CD4-positive, alpha-beta T cell (primary cell): Measurements from ENCODE around the gene CFP. TPM values are rescaled to one million over a fixed set of nuclear protein-coding genes. Genes with fewer than 3 reads are reported as not detected.

ENCODE experiments used
- ATAC-seq: fragments of 200-7000 bp; cut with Tn5 transposase; one replicate; pipeline ENCODE4 v1.10.0; 2022; ENCODE audit warnings: mild to moderate bottlenecking; ENCODE audit not compliant: poor library complexity
- CTCF ChIA-PET: fragments of 350-600 bp; sonication (Branson Sonifier 250); formaldehyde crosslinking; loops from one replicate; lab custom pipeline; 2021; ENCODE audit warnings: antibody characterized with exemption, inconsistent platforms; lab: Charles Lee
- POLR2A ChIA-PET: fragments of 350-600 bp; sonication (Branson Sonifier 250); formaldehyde crosslinking; loops from one replicate; lab custom pipeline; 2021; ENCODE audit warnings: antibody characterized with exemption, inconsistent platforms; lab: Charles Lee
- DNase-seq, 14 experiments: peaks; one replicate each; pipeline ENCODE4 v3.0.0-alpha.2; 2013 to 2020; ENCODE audit warnings: mixed read lengths in 2 of 14
- H3K27ac ChIP-seq, 2 donors: one replicate each; pipeline versions ENCODE4 v1.5.1 to v1.7.0; 2013; ENCODE audit warnings: low read length in 2 of 2, low read depth in 1 of 2, mild to moderate bottlenecking in 1 of 2
- H3K27me3 ChIP-seq, 2 experiments: 1 replicate in 1 of 2; 2 replicates in 1 of 2; pipeline versions ENCODE4 v1.6.1 to v1.7.0; 2013; ENCODE audit warnings: low read length in 2 of 2, control low read depth in 1 of 2, mild to moderate bottlenecking in 1 of 2, moderate library complexity in 1 of 2; ENCODE audit not compliant: insufficient read depth in 2 of 2, control insufficient read depth in 1 of 2
- H3K36me3 ChIP-seq: one replicate; pipeline ENCODE4 v1.6.1; 2013; ENCODE audit warnings: low read length, control low read depth; ENCODE audit not compliant: insufficient read depth
- H3K4me1 ChIP-seq: one replicate; pipeline ENCODE4 v1.6.1; 2013; ENCODE audit warnings: low read length, control low read depth; ENCODE audit not compliant: insufficient read depth
- H3K4me3 ChIP-seq: one replicate; pipeline ENCODE4 v1.5.1; 2013; ENCODE audit warnings: mild to moderate bottlenecking, low read length, moderate library complexity
- H3K9me3 ChIP-seq, 2 experiments: 1 replicate in 1 of 2; 2 replicates in 1 of 2; pipeline versions ENCODE4 v1.6.1 to v1.7.0; 2013; ENCODE audit warnings: low read length in 2 of 2, mild to moderate bottlenecking in 2 of 2, control low read depth in 1 of 2, moderate library complexity in 1 of 2; ENCODE audit not compliant: control insufficient read depth in 1 of 2, insufficient read depth in 1 of 2
- H3K27ac Mint-ChIP-seq: one replicate; pipeline ENCODE4 v1.8.0; 2020; ENCODE audit warnings: mixed read lengths
- H3K27me3 Mint-ChIP-seq: one replicate; pipeline ENCODE4 v1.8.0; 2021; ENCODE audit warnings: mixed read lengths
- H3K36me3 Mint-ChIP-seq: one replicate; pipeline ENCODE4 v1.8.0; 2021; ENCODE audit warnings: low read depth, mixed read lengths
- H3K4me1 Mint-ChIP-seq: one replicate; pipeline ENCODE4 v1.8.0; 2021; ENCODE audit warnings: low read depth, mixed read lengths
- H3K4me3 Mint-ChIP-seq: one replicate; pipeline ENCODE4 v1.8.0; 2020; ENCODE audit warnings: mild to moderate bottlenecking, mixed read lengths
- H3K9me3 Mint-ChIP-seq: one replicate; pipeline ENCODE4 v1.8.0; 2020; ENCODE audit warnings: mixed read lengths
- CTCF ChIP-seq: fragments of 200-600 bp; IDR thresholded peaks from one replicate; pipeline ENCODE4 v1.8.0; 2022; ENCODE audit warnings: antibody characterized with exemption, mild to moderate bottlenecking
- intact Hi-C, 2 experiments: fragments of 100-400 bp; cut with DNase I in 1 of 2; cut with micrococcal nuclease in 1 of 2; formaldehyde crosslinking; loops; one replicate each; pipeline versions ENCODE4 v1.15.1 to v1.9.0; 2023 to 2025; cut with DNase I, micrococcal nuclease
- total RNA-seq, 174 experiments: library from RNA in 2 of 174; stranded (reverse) in 2 of 174; gene quantifications; one replicate each; pipeline ENCODE4 v1.2.3 and lab custom pipeline; 2021 to 2026

CFP gene
- total RNA-seq, 2 experiments from 2014 or later, result 18.3 to 18.6 TPM

GRCh38 chrX:47596256-47596655, 33.5 kb downstream of the CFP start:
- peaks cover 6 to 8% of the 10 kb centered on the region in 2 experiments for H3K9me3 ChIP-seq
- Mint-ChIP-seq H3K4me3 (no peak overlapping the region), H3K36me3 (peaks cover 16% of the 10 kb centered on the region), H3K27me3 (no peaks in the 10 kb centered on the region), H3K4me1 (peaks cover 20% of the 10 kb centered on the region), H3K27ac (peak overlapping the region; percentile 82), H3K9me3 (peaks cover 6% of the 10 kb centered on the region)
- intact Hi-C loops, result no loop called here
- POLR2A ChIA-PET, result interaction anchor here (1.1 to 2.5 kb wide), 4 partner anchors 14 to 451 kb away, joined by 3 to 11 read pairs (median 6); partner anchors contain the start of genes NDUFB11, RBM10, SYN1 and TIMP1
- ATAC-seq (no peak), DNase-seq (peak in 1 of 14 experiments; percentile 14)
- H3K27me3 ChIP-seq, result no peaks in the 10 kb centered on the region
- H3K27ac ChIP-seq, result peak overlapping the region in 1 of 2 donors; percentile 25
- CTCF ChIA-PET, result interaction anchor here (0.6 kb wide), 1 partner anchor 60 kb away, joined by 3 read pairs; no protein-coding TSS in a partner anchor
- H3K4me1 ChIP-seq, result peaks cover 11% of the 10 kb centered on the region
- no peak overlapping the region for H3K4me3 ChIP-seq
- TF ChIP-seq CTCF, result no peak
- H3K36me3 ChIP-seq, result no peaks in the 10 kb centered on the region

- H3K27ac ChIP-seq, result peak overlapping the region in 1 of 2 donors; percentile 25
- H3K4me1 Mint-ChIP-seq, result peaks cover 20% of the 10 kb centered on the region
- peaks cover 16% of the 10 kb centered on the region for H3K36me3 Mint-ChIP-seq
- H3K4me3 ChIP-seq, result no peak overlapping the region
- intact Hi-C loops, result no loop called here
- ChIA-PET POLR2A (interaction anchor here (1.1 to 2.5 kb wide), 5 partner anchors 14 to 451 kb away, joined by 3 to 11 read pairs (median 3); partner anchors contain the start of genes NDUFB11, RBM10, SYN1 and TIMP1), CTCF (interaction anchor here (0.6 kb wide), 1 partner anchor 59 kb away, joined by 3 read pairs; no protein-coding TSS in a partner anchor)
- DNase-seq, result peak in 1 of 14 experiments; percentile 22
- H3K27ac Mint-ChIP-seq, result peak overlapping the region; percentile 82
- H3K4me3 Mint-ChIP-seq, result no peak overlapping the region
- H3K27me3 ChIP-seq, result no peaks in the 10 kb centered on the region
- peaks cover 6 to 8% of the 10 kb centered on the region in 2 experiments for H3K9me3 ChIP-seq
- peaks cover 6% of the 10 kb centered on the region for H3K9me3 Mint-ChIP-seq
- H3K27me3 Mint-ChIP-seq, result no peaks in the 10 kb centered on the region
- ATAC-seq, result no peak
- TF ChIP-seq CTCF, result no peak
- H3K36me3 ChIP-seq, result no peaks in the 10 kb centered on the region
- H3K4me1 ChIP-seq, result peaks cover 11% of the 10 kb centered on the region
Measured at GRCh38 chrX:47595716-47596251, 33.9 kb downstream of the CFP start.

- CTCF ChIA-PET, result no interaction called here
- H3K36me3 ChIP-seq, result no peaks in the 10 kb centered on the region
- H3K4me3 ChIP-seq, result no peak overlapping the region
- Mint-ChIP-seq H3K4me1 (peaks cover 20% of the 10 kb centered on the region), H3K4me3 (no peak overlapping the region), H3K27ac (no peak overlapping the region), H3K36me3 (peaks cover 16% of the 10 kb centered on the region), H3K27me3 (no peaks in the 10 kb centered on the region), H3K9me3 (peaks cover 6% of the 10 kb centered on the region)
- POLR2A ChIA-PET, result no interaction called here
- H3K27ac ChIP-seq, result no peak overlapping the region
- no peak for DNase-seq
- no peak for ATAC-seq
- peaks cover 6 to 8% of the 10 kb centered on the region in 2 experiments for H3K9me3 ChIP-seq
- no peaks in the 10 kb centered on the region for H3K27me3 ChIP-seq
- intact Hi-C loops, result no loop called here
- no peak for TF ChIP-seq CTCF
- peaks cover 11% of the 10 kb centered on the region for H3K4me1 ChIP-seq
Measured at GRCh38 chrX:47593522-47593921, 36.2 kb downstream of the CFP start.
